Lower leg skin (tissue), 3 donors: ENCODE results near the gene SNRNP27.

Source experiments
- POLR2A ChIP-seq, 2 donors: fragments of 450-650 bp; IDR thresholded peaks; one replicate each; pipeline ENCODE4 v1.6.1; 2016 to 2017; ENCODE audit warnings: antibody characterized with exemption in 2 of 2, mild to moderate bottlenecking in 1 of 2, moderate library complexity in 1 of 2
- TF ChIP-seq, protein P1 (sequence below), 3 donors: fragments of 450-650 bp; IDR thresholded peaks; one replicate each; pipeline ENCODE4 v1.5.1; 2016; ENCODE audit warnings: antibody characterized with exemption in 3 of 3, mild to moderate bottlenecking in 3 of 3, moderate library complexity in 2 of 3

DNA sequence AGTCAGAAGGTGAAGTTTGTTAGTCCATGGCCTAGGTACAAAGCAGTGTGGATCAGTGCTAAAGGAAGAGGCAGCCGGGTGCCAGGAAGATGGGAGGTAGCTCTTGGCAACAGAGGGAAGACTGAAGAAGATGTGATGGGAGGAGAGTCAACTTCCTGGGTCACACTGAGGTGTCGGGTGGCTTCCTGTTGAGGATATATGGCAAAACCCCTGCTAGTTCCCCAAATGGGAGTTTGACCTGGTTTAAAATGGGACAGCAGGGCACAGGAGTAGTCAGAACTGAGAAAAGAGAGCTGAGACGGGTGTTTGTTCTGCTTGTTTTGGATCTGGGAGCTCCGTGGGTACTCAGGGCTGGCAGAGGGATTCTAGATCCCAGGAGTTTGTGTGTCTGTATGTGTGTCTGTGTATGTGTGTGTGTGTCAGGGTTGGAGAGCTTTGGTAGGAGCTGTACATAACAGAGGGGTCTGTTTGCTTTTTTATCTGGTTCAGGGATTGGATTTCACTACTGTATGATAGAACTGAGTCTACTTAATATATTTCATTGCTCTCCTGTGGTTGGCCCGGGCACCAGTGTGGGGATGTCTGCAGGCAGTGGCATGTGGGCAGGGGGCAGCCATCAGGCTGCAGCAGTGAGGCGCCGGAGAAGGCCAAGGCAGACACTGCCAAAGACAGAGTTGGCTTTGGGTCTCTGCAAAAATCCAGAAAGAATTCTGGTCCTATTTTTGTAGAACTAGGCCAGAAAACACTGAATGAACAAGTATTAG lies 38.3 kb downstream of the SNRNP27 start:
- TF ChIP-seq, protein P1, sequence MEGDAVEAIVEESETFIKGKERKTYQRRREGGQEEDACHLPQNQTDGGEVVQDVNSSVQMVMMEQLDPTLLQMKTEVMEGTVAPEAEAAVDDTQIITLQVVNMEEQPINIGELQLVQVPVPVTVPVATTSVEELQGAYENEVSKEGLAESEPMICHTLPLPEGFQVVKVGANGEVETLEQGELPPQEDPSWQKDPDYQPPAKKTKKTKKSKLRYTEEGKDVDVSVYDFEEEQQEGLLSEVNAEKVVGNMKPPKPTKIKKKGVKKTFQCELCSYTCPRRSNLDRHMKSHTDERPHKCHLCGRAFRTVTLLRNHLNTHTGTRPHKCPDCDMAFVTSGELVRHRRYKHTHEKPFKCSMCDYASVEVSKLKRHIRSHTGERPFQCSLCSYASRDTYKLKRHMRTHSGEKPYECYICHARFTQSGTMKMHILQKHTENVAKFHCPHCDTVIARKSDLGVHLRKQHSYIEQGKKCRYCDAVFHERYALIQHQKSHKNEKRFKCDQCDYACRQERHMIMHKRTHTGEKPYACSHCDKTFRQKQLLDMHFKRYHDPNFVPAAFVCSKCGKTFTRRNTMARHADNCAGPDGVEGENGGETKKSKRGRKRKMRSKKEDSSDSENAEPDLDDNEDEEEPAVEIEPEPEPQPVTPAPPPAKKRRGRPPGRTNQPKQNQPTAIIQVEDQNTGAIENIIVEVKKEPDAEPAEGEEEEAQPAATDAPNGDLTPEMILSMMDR (IDR thresholded peaks at IDR 0.05) = no peak
- no peak for TF ChIP-seq POLR2A (IDR thresholded peaks at IDR 0.05)
